Activated naive CD4-positive, alpha-beta T cell treated with anti-CD3 and anti-CD28 coated beads, Interleukin-2, amount 50 U/mL, for 24 hours (primary cell): Measurements from ENCODE around the gene UFD1.
A peak's percentile ranks its signal among the peaks of the same experiment; 100 is the strongest.

Source experiments
- H3K27ac Mint-ChIP-seq: one replicate; pipeline ENCODE4 v1.8.0; 2021; ENCODE audit warnings: mild to moderate bottlenecking, mixed read lengths
- H3K27me3 Mint-ChIP-seq: one replicate; pipeline ENCODE4 v1.8.0; 2021; ENCODE audit warnings: mixed read lengths
- H3K36me3 Mint-ChIP-seq: one replicate; pipeline ENCODE4 v1.8.0; 2021; ENCODE audit warnings: mixed read lengths
- H3K4me1 Mint-ChIP-seq: one replicate; pipeline ENCODE4 v1.8.0; 2021; ENCODE audit warnings: mixed read lengths
- H3K4me3 Mint-ChIP-seq: one replicate; pipeline ENCODE4 v1.8.0; 2021; ENCODE audit warnings: mild to moderate bottlenecking, mixed read lengths
- H3K9me3 Mint-ChIP-seq: one replicate; pipeline ENCODE4 v1.8.0; 2021; ENCODE audit warnings: mixed read lengths

Gene UFD1, protein sequence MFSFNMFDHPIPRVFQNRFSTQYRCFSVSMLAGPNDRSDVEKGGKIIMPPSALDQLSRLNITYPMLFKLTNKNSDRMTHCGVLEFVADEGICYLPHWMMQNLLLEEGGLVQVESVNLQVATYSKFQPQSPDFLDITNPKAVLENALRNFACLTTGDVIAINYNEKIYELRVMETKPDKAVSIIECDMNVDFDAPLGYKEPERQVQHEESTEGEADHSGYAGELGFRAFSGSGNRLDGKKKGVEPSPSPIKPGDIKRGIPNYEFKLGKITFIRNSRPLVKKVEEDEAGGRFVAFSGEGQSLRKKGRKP

DNA sequence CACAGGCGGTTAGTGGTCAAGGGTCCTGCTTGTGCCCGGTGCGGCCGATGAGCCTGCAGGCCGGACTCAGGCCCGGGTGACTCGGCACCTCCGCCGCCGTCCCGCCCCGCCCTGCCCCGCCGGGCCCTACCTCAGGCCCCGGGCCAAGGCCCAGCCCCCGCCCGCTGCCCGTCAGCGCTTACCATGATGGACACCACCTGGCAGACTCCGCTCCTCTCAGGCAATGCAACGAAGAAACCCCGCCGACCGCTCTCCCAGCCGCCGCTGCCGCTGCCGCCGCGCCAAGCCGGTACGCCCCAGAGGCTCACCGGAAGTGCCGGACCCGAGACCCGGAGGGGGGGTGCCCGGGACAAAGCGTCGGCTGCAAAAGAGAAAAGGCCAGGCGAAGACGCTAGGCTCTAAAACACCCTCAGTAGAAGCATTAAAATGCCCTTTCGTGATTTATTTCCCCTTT, at the start of gene UFD1:
Gene UFD1, minus strand, starts transcription at position 293 of the 454 bp plus-strand sequence. Its CDS starts 108 bp downstream, at position 185.
- peak within 1 kb of the TSS; percentile 98 for H3K4me3 Mint-ChIP-seq

DNA sequence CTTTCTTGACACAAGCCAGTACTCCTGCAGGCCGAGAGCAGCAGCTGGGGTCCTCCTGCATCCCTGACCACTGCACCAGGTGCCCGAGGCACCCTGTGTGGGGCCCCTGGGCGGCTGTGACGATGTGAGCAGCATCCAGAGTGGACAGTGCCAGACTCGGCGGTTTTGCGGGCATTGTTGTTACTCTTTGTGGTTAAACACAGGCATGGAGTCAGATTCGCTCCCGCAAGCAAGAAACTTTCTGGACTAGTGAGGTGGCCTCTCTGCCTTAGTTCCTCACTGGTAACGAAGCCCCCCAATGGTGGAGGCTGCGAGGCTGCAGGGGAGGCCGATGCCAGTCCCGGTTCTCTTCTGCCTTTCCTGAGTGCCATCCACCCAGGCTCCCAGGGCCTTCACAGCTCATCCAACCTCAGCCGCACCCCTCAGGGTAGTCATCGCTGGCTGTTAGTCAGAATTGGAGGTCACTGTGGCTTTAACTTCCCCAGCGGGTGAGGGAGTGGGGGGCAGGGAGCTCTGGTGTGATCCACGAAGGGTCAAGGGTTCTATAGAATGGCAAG, 48.9 kb upstream of the UFD1 start:
- Mint-ChIP-seq H3K4me1 (peaks cover 11% of the 10 kb centered on the region), H3K27ac (no peak overlapping the region), H3K9me3 (no peaks in the 10 kb centered on the region), H3K4me3 (no peak overlapping the region), H3K27me3 (peaks cover 11% of the 10 kb centered on the region), H3K36me3 (no peaks in the 10 kb centered on the region)

More for the DNA sequence above, at the start of gene UFD1:
- H3K36me3 Mint-ChIP-seq, result peaks cover 4% of the 10 kb centered on the region
- no peaks in the 10 kb centered on the region for H3K9me3 Mint-ChIP-seq
- H3K27me3 Mint-ChIP-seq, result no peaks in the 10 kb centered on the region
- peaks cover 35% of the 10 kb centered on the region for H3K4me1 Mint-ChIP-seq
- peak within 1 kb of the TSS; percentile 100 for H3K27ac Mint-ChIP-seq

DNA sequence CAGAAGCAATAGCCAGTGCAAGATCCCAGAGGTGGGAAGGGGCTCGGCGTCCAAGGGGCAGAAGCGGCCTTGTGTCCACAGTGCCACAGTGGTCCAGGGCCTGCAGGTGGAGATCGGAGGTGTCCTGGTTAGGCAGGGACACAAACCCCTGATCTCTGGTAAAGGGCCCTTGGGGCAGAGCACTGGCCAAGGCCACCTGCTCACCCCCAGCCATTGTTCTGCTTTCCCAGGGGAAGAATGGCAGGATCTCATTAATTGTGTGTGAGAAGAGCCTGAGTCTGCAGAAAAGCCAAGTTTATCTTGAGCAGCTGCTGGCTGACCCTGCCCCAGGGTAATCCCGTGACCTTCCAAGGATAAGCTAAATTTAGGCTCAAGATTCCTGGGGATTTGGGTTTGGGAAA, 48.3 kb upstream of the UFD1 start:
- Mint-ChIP-seq H3K36me3 (no peaks in the 10 kb centered on the region), H3K4me3 (no peak overlapping the region), H3K27ac (no peak overlapping the region), H3K4me1 (peaks cover 14% of the 10 kb centered on the region), H3K9me3 (no peaks in the 10 kb centered on the region), H3K27me3 (peaks cover 13% of the 10 kb centered on the region)

DNA sequence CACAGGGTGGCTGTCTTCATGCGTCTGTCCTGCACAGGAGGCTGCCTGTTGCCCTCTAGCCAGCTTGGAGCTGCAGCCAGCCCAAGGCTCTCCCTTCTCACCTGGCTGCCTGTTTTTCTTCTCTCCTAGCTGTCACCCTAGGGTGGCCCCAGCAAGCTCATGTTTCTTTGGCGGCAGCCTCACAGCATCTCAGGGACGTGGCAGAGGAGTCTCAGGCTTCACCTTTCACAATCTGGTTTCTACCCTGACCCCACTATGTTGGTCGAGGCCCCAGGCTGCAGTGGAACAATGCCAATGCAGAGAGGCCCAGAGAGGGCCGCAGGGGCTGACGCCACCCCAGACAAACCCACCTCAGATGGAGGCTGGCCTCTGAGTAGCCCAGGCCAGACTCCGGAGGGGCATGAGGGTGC, 47.7 kb upstream of the UFD1 start:
- no peaks in the 10 kb centered on the region for H3K9me3 Mint-ChIP-seq
- H3K27ac Mint-ChIP-seq, result no peak overlapping the region
- H3K36me3 Mint-ChIP-seq, result no peaks in the 10 kb centered on the region
- peaks cover 13% of the 10 kb centered on the region for H3K27me3 Mint-ChIP-seq
- H3K4me3 Mint-ChIP-seq, result no peak overlapping the region
- peaks cover 14% of the 10 kb centered on the region for H3K4me1 Mint-ChIP-seq

DNA sequence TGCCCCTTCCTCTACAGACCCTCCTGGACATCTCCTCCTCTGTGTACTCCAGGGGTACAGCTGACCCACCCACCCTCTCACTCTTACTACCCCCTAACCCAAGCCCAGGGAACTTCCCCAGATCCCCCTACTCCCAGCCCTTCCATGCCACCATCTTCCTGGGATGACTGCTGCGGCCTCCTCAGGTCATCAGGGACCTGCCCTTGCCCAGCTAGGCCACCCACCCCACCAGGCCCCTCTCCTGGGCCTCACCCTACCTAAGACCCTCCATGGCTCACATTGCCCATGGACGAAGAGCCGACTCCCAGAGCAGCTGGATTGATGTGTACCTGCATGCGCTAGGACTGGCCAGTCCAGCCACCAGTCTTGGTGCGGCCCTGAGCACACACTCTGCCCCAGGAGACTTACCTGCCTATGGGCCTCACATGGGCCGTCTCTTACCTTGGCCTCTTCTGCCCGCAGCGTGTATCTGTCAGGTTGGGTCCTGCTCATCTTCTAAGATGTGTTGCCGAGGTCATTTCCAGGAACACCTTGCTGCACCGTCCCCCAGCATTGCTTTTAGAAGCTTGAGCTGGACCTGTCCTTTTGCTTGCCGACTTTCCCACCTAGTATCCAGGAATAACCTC, 47.2 kb upstream of the UFD1 start:
- Mint-ChIP-seq H3K27me3 (peaks cover 13% of the 10 kb centered on the region), H3K4me3 (no peak overlapping the region), H3K4me1 (peaks cover 14% of the 10 kb centered on the region), H3K9me3 (no peaks in the 10 kb centered on the region), H3K36me3 (no peaks in the 10 kb centered on the region), H3K27ac (no peak overlapping the region)

DNA sequence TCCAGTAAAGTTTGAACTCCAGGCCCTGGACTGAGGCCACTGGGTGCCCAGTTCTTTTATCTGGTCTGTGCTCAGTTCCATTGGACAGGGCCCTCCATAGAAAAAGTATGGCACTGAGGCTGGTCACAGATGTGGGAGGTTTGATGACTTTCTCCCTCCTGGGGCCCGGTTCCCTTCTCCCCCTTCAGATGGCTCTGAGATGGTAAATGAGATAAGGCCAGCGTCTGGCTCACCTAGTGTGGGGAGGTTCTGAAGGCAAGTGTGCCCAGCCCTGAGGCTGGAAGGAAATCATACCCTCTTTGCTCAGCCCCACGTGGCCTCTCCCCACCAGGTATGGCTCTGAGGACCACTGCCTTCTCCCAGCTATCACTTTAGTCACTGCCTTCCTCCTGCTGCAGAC, 46.7 kb upstream of the UFD1 start:
- Mint-ChIP-seq H3K27me3 (peaks cover 13% of the 10 kb centered on the region), H3K9me3 (no peaks in the 10 kb centered on the region), H3K36me3 (no peaks in the 10 kb centered on the region), H3K27ac (no peak overlapping the region), H3K4me1 (peaks cover 14% of the 10 kb centered on the region), H3K4me3 (no peak overlapping the region)

DNA sequence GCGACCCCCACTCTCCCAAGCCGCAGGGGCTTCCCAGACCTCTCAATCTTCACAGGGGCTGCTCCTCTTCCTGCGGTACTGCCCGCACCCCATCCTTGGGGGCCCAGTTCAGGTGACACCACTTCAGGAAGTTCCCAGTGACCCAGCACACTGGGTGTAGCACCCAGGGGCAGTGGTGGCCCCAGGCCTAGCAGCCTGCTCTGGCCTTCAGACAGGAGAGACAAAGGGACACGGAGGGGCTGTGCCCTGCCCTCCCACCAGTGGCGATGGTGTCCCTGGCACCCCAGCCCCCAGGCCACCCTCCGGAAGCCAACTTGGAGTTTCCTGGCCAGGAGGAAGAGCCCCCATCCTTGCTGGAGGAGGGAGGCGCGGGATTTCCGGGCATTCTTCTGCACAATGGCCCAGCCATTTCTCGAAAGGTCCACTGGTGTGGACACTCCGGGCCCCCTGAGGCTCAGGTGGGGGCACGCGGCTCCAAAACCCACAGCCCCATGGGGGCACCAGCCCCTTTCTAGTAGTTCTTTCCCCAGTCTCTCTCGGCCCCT, 46.2 kb upstream of the UFD1 start:
- Mint-ChIP-seq H3K27me3 (peaks cover 13% of the 10 kb centered on the region), H3K27ac (no peak overlapping the region), H3K9me3 (no peaks in the 10 kb centered on the region), H3K36me3 (no peaks in the 10 kb centered on the region), H3K4me3 (peak overlapping the region; percentile 51), H3K4me1 (peaks cover 14% of the 10 kb centered on the region)

DNA sequence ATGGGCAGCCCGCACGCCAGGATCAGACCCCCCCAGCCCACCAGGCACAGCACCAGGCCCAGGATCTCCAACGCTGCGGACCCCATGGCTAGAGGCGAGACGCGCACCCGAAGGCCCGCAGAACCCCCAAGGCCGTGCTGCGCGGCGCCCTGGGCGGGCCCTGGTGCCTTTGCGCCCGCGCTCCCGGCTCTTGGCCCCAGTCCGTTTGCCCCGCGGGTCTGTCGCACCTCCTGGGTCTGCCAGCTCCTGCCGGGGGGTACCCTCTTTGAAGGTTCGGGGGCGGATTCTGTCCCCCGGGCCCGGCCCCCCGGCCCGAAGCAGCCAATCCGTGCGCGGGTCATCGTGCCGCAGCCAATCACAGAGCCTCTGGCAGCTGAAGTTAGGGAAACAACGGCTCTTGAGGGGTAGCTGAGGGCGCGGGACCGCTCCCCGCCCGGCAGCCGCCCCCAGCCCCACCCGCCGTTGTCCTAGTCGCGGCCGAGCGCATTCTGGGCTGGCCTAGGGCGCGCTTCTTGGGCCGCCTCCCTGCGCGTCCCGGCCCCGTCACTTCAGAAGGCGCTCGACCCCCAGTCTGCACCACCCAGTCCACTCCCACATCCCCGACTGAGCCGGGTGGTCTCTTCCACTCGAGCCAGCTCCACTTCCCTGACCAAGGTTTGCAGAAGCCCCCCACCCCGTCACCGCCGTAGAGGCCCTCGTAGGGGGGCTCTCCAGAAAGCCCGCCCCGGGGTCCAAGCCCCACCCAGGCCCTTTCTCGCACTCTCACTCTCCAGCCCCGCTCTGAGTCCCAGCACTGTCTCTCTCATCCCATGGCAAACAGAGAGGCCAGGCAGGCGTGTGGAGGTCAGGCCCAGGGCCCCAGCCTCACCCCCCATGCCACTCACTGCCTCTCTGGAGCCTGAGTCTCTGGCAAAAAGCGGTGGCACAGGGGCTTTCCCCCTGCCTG, 45.5 kb upstream of the UFD1 start, which contains the start of gene CLDN5:
Gene CLDN5, minus strand, starts transcription at position 241 of the 946 bp plus-strand sequence. Its CDS starts 155 bp downstream, at position 86.
- Mint-ChIP-seq H3K27ac (no peak within 1 kb of the TSS), H3K36me3 (no peaks in the 10 kb centered on the region), H3K4me1 (peaks cover 14% of the 10 kb centered on the region)

DNA sequence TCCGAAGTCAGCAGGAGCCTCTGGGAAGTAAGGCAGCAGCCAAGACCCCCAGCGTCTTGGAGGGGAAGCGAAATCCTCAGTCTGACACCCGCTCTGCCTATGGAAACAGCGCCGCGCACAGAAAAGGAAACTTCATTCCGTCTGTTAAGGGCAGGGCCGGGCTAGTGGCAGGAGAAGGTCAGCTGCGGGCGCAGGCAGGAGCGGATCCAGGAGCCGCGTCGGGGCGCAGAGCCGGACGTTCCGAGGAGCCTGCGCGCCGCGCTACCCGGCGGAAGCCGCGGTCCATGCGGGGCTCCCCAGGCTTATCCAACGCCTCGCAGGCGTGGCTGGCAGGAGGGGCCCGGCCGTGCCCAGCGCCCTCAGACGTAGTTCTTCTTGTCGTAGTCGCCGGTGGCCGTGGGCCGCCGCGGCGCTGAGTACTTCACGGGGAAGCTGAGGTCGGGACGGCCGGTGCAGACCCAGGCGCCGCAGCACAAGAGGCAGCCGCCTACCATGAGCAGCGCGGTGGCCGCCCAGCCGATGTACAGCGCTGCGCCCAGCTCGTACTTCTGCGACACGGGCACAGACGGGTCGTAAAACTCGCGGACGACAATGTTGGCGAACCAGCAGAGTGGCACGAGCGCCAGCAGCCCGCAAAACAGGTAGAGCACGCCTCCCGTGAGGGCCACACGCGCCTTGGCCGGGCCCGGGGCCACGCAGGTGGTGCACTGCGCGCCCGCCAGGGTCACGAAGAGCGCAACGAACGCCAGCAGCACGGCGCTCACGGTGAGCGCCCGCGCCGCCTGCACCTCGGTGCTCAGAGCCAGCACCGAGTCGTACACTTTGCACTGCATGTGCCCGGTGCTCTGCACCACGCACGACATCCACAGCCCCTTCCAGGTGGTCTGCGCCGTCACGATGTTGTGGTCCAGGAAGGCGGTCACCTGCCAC, 44.5 kb upstream of the UFD1 start:
- Mint-ChIP-seq H3K4me3 (peak overlapping the region; percentile 70), H3K27me3 (peaks cover 13% of the 10 kb centered on the region), H3K27ac (no peak overlapping the region), H3K36me3 (no peaks in the 10 kb centered on the region), H3K4me1 (peaks cover 14% of the 10 kb centered on the region), H3K9me3 (no peaks in the 10 kb centered on the region)

More for the DNA sequence above, 45.5 kb upstream of the UFD1 start, which contains the start of gene CLDN5:
- Mint-ChIP-seq H3K4me3 (peak within 1 kb of the TSS; percentile 70), H3K9me3 (no peaks in the 10 kb centered on the region), H3K27me3 (peaks cover 13% of the 10 kb centered on the region)

DNA sequence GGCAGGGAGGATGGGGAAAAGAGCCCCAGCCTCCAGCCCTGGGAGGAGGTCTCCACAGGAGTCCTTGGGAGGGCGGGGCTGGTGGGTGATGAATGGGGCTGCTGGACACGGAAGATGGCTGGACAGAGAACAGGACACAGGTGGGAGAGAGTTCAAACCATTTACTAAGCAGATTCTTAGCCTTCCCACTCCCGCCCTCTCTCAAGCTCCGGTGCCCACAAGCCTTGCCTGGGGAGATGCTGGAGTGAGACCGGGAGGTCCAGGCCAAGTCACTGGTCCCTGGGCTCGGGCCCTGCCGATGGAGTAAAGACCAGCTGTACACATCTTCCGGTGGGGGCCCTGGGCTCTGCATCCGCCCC, 43.9 kb upstream of the UFD1 start:
- H3K27me3 Mint-ChIP-seq, result peaks cover 13% of the 10 kb centered on the region
- H3K36me3 Mint-ChIP-seq, result no peaks in the 10 kb centered on the region
- H3K27ac Mint-ChIP-seq, result peak overlapping the region; percentile 62
- peak overlapping the region; percentile 69 for H3K4me3 Mint-ChIP-seq
- H3K4me1 Mint-ChIP-seq, result peaks cover 14% of the 10 kb centered on the region
- H3K9me3 Mint-ChIP-seq, result no peaks in the 10 kb centered on the region

DNA sequence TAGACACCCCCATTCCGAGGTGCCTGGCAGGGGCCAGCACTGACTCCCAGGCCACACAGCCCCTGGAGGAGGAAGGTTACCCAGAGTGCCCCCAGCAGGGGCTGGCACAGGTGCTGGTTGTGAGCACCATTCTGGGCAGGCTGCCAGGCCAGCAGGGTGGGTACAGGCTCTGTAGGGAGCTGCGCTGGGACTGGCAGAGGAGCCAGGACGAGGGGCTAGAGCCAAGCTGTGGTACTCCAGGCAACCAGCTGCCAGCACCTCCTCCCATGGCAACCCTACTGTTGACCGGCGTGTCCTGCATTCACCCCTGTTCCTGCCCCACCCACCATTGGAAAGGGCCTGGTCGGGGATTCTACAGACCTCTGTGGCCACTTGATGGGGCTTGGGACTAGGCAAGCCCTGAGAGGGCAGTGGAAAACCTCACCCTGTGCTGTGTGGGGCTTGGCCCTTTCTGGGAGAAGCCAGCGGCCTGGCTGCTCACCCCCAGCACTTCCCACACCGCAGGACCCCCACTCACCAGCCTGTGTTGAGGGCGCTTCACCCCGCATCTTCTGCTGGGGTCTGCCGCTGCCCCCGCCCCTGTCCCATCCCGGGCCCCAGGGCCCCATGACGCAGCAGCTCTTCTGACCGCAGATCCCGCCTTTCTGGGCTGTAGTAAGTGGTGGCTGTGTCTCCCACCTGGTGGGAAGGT, 43.3 kb upstream of the UFD1 start:
- Mint-ChIP-seq H3K9me3 (no peaks in the 10 kb centered on the region), H3K36me3 (no peaks in the 10 kb centered on the region), H3K4me1 (peaks cover 14% of the 10 kb centered on the region), H3K27me3 (peaks cover 13% of the 10 kb centered on the region), H3K27ac (peak overlapping the region; percentile 62), H3K4me3 (peak overlapping the region; percentile 69)

DNA sequence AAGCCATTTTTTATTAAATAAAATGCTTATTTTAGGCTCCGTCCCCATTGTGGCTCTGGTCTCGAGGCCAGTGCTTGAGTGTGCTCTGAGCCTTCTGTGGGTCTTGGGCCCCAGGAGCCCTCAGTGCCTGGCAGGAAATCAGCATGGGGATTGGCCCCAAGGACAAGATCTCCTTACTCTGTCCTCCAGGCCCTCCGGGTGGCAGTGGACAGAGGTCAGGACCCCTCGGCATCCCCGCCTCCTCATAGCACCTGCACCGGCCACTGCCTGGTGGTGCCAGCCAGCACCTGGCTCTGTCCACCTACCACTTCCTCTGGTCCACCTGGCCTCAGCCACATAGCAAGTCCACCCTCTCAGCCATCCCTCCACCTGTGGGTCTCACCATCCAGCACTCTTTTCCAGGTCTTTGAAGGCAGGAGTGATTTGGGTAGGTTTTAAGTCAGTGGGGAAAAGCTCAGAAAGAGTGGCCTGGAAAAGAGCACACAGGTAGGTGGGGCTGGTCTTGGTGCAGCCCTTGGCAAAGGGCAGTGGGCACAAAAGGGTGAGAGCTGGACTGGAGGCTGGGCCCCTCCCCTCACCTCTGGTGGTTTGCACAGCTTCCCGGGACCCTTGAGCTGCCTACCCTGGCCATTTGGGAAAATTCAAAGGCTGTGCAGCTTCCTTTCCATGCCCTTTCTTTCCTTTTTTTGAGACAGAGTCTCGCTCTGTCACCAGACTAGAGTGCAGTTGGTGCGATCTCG, 41.7 kb upstream of the UFD1 start:
- Mint-ChIP-seq H3K36me3 (no peaks in the 10 kb centered on the region), H3K27ac (no peak overlapping the region)

DNA sequence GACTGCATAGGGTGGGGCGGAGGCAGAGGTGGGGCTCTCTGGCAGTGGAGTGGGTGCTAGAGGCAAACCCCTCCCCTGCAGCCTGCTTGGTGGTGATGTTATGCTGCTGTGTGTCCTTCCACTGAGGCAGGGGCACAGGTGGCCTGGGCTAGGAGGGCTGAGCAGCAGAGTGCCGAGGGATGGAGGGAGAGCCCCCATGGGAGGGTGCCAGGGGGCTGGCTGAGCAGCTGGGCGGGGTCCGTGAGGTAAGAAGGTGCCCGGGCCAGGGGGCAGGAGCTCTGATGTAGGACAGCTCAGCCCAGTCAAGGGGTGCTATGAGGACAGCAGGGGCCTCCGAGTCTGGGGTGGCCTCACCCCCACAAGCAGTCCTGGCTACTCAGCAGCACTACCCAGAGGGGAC, 41.0 kb upstream of the UFD1 start:
- no peaks in the 10 kb centered on the region for H3K9me3 Mint-ChIP-seq
- H3K4me1 Mint-ChIP-seq, result peaks cover 13% of the 10 kb centered on the region
- peaks cover 6% of the 10 kb centered on the region for H3K27me3 Mint-ChIP-seq
- no peak overlapping the region for H3K4me3 Mint-ChIP-seq
- no peak overlapping the region for H3K27ac Mint-ChIP-seq
- H3K36me3 Mint-ChIP-seq, result no peaks in the 10 kb centered on the region

More for the DNA sequence above, 41.7 kb upstream of the UFD1 start:
- Mint-ChIP-seq H3K4me1 (peaks cover 14% of the 10 kb centered on the region), H3K4me3 (no peak overlapping the region), H3K27me3 (peaks cover 9% of the 10 kb centered on the region), H3K9me3 (no peaks in the 10 kb centered on the region)
